Endometrial microvascular endothelial cells (primary cell): ENCODE data around the gene GGPS1. TPM values are rescaled to one million over a fixed set of nuclear protein-coding genes. Genes with fewer than 3 reads are reported as not detected.
"Not testable (repeated sequence)": the region's sequence is repeated elsewhere in the genome, so short reads cannot be mapped to it uniquely, and the experiment has no call there.

Source experiments
- in situ Hi-C: cut with HindIII; loops from 2 replicates; pipeline ENCODE4 v1.10.0; 2017; ENCODE audit warnings: low sequenced_read_pairs, low pct_unique_long_range_greater_than_20kb; ENCODE audit errors: inconsistent ontology term
- total RNA-seq: library from RNA; depleted of rRNA; stranded (reverse); fragments of >200 nt; gene quantifications from one replicate; pipeline ENCODE4 v1.2.3, GENCODE V29; 2015; ENCODE audit errors: inconsistent ontology term

GGPS1 gene
- total RNA-seq, 1 donor from 2014 or later, result 20.8 TPM

DNA sequence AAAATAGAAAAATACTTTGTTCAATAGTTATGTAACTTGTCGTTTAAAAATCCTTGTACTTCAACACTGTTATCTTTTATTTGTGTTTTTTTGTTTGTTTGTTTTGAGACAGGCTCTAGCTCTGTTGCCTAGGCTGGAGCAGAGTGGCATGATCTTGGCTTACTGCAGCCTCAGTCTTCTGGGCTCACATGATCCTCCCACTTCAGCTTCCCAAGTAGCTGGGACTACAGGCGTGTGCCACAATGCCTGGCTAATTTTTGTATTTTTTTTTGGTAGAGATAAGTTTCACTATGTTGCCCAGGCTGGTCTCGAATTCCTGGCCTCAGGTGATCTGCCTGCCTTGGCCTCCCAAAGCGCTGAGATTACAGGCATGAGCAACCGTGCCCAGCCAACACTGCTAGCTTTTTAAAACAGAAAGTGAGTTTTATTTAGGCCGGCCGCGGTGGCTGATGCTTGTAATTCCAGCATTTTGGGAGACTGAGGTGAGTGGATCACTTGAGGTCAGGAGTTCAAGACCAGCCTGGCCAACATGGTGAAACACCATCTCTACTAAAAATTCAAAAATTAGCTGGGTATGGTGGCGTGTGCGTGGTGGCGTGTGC is 49.9 kb downstream of the GGPS1 start:
- in situ Hi-C loops, result not testable (repeated sequence)

DNA sequence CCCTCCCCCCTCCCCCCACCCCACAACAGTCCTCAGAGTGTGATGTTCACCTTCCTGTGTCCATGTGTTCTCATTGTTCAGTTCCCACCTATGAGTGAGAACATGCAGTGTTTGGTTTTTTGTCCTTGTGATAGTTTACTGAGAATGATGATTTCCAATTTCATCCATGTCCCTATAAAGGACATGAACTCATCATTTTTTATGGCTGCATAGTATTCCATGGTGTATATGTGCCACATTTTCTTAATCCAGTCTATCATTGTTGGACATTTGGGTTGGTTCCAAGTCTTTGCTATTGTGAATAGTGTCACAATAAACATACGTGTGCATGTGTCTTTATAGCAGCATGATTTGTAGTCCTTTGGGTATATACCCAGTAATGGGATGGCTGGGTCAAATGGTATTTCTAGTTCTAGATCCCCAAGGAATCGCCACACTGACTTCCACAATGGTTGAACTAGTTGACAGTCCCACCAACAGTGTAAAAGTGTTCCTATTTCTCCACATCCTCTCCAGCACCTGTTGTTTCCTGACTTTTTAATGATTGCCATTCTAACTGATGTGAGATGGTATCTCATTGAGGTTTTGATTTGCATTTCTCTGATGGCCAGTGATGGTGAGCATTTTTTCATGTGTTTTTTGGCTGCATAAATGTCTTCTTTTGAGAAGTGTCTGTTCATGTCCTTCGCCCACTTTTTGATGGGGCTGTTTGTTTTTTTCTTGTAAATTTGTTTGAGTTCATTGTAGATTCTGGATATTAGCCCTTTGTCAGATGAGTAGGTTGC is 53.8 kb downstream of the GGPS1 start:
- in situ Hi-C loops, result not testable (repeated sequence)

DNA sequence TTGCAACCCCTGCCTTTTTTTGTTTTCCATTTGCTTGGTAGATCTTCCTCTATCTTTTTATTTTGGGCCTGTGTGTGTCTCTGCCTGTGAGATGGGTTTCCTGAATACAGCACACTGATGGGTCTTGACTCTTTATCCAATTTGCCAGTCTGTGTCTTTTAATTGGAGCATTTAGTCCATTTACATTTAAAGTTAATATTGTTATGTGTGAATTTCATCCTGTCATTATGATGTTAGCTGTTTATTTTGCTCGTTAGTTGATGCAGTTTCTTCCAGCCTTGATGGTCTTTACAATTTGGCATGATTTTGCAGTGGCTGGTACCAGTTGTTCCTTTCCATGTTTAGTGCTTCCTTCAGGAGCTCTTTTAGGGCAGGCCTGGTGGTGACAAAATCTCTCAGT is 57.3 kb downstream of the GGPS1 start:
- in situ Hi-C loops, result not testable (repeated sequence)

DNA sequence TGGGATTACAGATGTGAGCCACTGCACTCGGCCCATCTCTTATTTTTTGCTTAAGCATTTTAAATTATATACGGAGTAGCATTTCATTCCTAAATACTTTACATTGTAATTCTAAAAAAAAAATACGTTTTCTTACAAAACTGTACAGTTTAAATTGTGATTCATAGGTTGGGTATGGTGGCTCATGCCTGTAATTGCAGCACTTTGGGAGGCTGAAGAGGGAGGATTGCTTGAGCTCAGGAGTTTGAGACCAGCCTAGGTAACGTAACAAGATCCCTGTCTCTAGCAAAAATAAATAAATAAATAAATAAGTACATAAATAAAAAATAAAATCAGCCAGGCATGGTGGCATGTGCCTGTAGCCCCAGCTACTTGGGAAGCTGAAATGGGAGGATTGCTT is 63.5 kb downstream of the GGPS1 start:
- in situ Hi-C loops, result no loop called here

Other genes starting within 250 kb of the GGPS1 start
- gene TOMM20, start 199.7 kb upstream of the GGPS1 start, total RNA-seq, result 80.5 TPM
- gene RBM34, start 167.3 kb upstream of the GGPS1 start, total RNA-seq, result 117 TPM
- gene ARID4B, start 391 bp upstream of the GGPS1 start, total RNA-seq, result 13.8 TPM
- gene TBCE, start 38.9 kb downstream of the GGPS1 start, total RNA-seq, result 50.9 TPM
- 34.6 TPM for gene B3GALNT2, start 175.9 kb downstream of the GGPS1 start, total RNA-seq